WERI-Rb-1 (cell line): Measurements from ENCODE around the gene MATN3.

Experiments used
- DNase-seq: peaks from one replicate; pipeline ENCODE4 v3.0.0-alpha.2; 2020
- H3K27ac ChIP-seq: fragments of 250-450 bp; sonication (Bioruptor Pico); 2 replicates; pipeline ENCODE4 v1.5.1; 2020; ENCODE audit warnings: mild to moderate bottlenecking, moderate library complexity
- H3K27me3 ChIP-seq: fragments of 250-450 bp; sonication (Bioruptor Pico); 2 replicates; pipeline ENCODE4 v1.5.1; 2021; ENCODE audit warnings: mild to moderate bottlenecking, low read depth, moderate library complexity; ENCODE audit not compliant: insufficient read depth, severe bottlenecking
- H3K36me3 ChIP-seq: fragments of 250-450 bp; sonication (Bioruptor Pico); 2 replicates; pipeline ENCODE4 v1.5.1; 2020; ENCODE audit warnings: mild to moderate bottlenecking, moderate library complexity
- H3K4me3 ChIP-seq: 2 replicates; pipeline ENCODE4 v1.5.1; 2011; ENCODE audit warnings: low read depth, mild to moderate bottlenecking, control low read depth, low read length
- H3K9me3 ChIP-seq: fragments of 250-450 bp; sonication (Bioruptor Pico); 2 replicates; pipeline ENCODE4 v1.5.1; 2021; ENCODE audit warnings: mild to moderate bottlenecking, moderate library complexity; ENCODE audit not compliant: severe bottlenecking
- TF ChIP-seq, protein P1 (sequence below): IDR thresholded peaks from 2 replicates; pipeline ENCODE4 v1.5.1; 2011; ENCODE audit warnings: low read depth, mild to moderate bottlenecking, control low read depth, inconsistent platforms, low read length

The MATN3 gene

DNA sequence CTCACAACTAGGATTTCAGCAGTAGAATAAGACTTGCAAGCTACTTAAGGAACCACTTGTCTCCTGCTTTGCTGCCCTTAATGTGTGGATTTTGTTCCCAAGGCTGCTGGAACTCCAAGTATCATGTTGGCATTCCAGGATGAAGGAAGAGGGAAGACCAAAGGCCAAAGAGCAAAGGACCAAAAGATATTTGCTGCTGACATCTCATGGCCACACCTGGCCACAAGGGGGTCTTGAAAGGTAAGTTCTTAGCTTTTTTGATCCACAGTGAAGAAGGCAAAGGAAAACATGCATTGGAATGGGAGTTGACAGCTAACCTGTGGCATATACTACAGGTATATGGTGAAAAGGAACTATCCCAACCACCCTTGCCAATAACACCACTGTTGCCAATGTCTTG, 3.9 kb upstream of the MATN3 start:
- no peak overlapping the region for H3K27ac ChIP-seq
- peaks cover 9% of the 10 kb centered on the region for H3K9me3 ChIP-seq
- TF ChIP-seq, protein P1, sequence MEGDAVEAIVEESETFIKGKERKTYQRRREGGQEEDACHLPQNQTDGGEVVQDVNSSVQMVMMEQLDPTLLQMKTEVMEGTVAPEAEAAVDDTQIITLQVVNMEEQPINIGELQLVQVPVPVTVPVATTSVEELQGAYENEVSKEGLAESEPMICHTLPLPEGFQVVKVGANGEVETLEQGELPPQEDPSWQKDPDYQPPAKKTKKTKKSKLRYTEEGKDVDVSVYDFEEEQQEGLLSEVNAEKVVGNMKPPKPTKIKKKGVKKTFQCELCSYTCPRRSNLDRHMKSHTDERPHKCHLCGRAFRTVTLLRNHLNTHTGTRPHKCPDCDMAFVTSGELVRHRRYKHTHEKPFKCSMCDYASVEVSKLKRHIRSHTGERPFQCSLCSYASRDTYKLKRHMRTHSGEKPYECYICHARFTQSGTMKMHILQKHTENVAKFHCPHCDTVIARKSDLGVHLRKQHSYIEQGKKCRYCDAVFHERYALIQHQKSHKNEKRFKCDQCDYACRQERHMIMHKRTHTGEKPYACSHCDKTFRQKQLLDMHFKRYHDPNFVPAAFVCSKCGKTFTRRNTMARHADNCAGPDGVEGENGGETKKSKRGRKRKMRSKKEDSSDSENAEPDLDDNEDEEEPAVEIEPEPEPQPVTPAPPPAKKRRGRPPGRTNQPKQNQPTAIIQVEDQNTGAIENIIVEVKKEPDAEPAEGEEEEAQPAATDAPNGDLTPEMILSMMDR, result peak; percentile 33
- peaks cover 11% of the 10 kb centered on the region for H3K27me3 ChIP-seq
- no peak for DNase-seq
- no peaks in the 10 kb centered on the region for H3K36me3 ChIP-seq
- no peak overlapping the region for H3K4me3 ChIP-seq

GRCh38 chr2:20015482-20016083, 3.1 kb upstream of the MATN3 start:
- TF ChIP-seq, protein P1, result peak; percentile 38
- Histone ChIP-seq H3K4me3 (no peak overlapping the region), H3K9me3 (peaks cover 3% of the 10 kb centered on the region), H3K27me3 (peaks cover 11% of the 10 kb centered on the region), H3K27ac (no peak overlapping the region), H3K36me3 (no peaks in the 10 kb centered on the region)
- DNase-seq, result no peak

GRCh38 chr2:20013126-20013849, 820 bp upstream of the MATN3 start:
- Histone ChIP-seq H3K9me3 (peaks cover 2% of the 10 kb centered on the region), H3K4me3 (peak overlapping the region; percentile 57), H3K36me3 (no peaks in the 10 kb centered on the region), H3K27me3 (peaks cover 11% of the 10 kb centered on the region), H3K27ac (no peak overlapping the region)
- DNase-seq, result no peak
- TF ChIP-seq, protein P1, result no peak

GRCh38 chr2:20012032-20012281, 511 bp downstream of the MATN3 start:
- DNase-seq, result no peak
- H3K4me3 ChIP-seq, result peak overlapping the region; percentile 57
- TF ChIP-seq, protein P1, result no peak

GRCh38 chr2:20011276-20012031, 1.0 kb downstream of the MATN3 start:
- H3K27me3 ChIP-seq, result peaks cover 11% of the 10 kb centered on the region
- no peak overlapping the region for H3K27ac ChIP-seq
- no peaks in the 10 kb centered on the region for H3K36me3 ChIP-seq
- H3K9me3 ChIP-seq, result peaks cover 2% of the 10 kb centered on the region
- DNase-seq, result no peak
- TF ChIP-seq, protein P1, result no peak
- H3K4me3 ChIP-seq, result no peak overlapping the region

More at GRCh38 chr2:20012032-20012281, 511 bp downstream of the MATN3 start:
- peaks cover 2% of the 10 kb centered on the region for H3K9me3 ChIP-seq
- H3K36me3 ChIP-seq, result no peaks in the 10 kb centered on the region
- no peak overlapping the region for H3K27ac ChIP-seq
- H3K27me3 ChIP-seq, result peaks cover 11% of the 10 kb centered on the region
